ENCODE results near the gene GOLT1B. TPM values are rescaled to one million over a fixed set of nuclear protein-coding genes. Genes with fewer than 3 reads are reported as not detected.
A peak's percentile ranks its signal among the peaks of the same experiment; 100 is the strongest.

The GOLT1B gene
- total RNA-seq, 1 experiment from 2014 or later: 53.9 TPM

- H3K79me2 ChIP-seq (ENCODE audit: low read length): no peaks in the 10 kb centered on the region
- no peak overlapping the region for H3K9ac ChIP-seq (ENCODE audit: low read length)
- no peak overlapping the region for H3K27ac ChIP-seq (ENCODE audit: low read length)
- H3K9me2 ChIP-seq (replicated peaks; ENCODE audit: insufficient read depth, low read length): no peaks in the 10 kb centered on the region
- H4K20me1 ChIP-seq (ENCODE audit: insufficient read depth, low read depth, low read length): no peaks in the 10 kb centered on the region
- no peak overlapping the region for H3K4me3 ChIP-seq (ENCODE audit: low read length)
- H3K4me1 ChIP-seq (ENCODE audit: low read length): no peaks in the 10 kb centered on the region; the same call in 1 of the 2 replicates
- no peaks in the 10 kb centered on the region for H3K27me3 ChIP-seq (ENCODE audit: low read length)
- H2AFZ ChIP-seq (ENCODE audit: low read length): no peak overlapping the region
- no peak for DNase-seq
- no peaks in the 10 kb centered on the region for H3K9me3 ChIP-seq (ENCODE audit: low read length)
- H3K4me2 ChIP-seq (ENCODE audit: low read depth, low read length, poor library complexity, severe bottlenecking): no peak overlapping the region
- H3K36me3 ChIP-seq (ENCODE audit: insufficient read depth, low read length): peaks cover 62% of the 10 kb centered on the region
Measured at GRCh38 chr12:21475552-21475951, 26.0 kb upstream of the GOLT1B start.

GRCh38 chr12:21476949-21477348 lies 24.6 kb upstream of the GOLT1B start:
- H3K79me2 ChIP-seq (ENCODE audit: low read length): no peaks in the 10 kb centered on the region
- H3K4me3 ChIP-seq (ENCODE audit: low read length): no peak overlapping the region
- H3K9me2 ChIP-seq (replicated peaks; ENCODE audit: insufficient read depth, low read length): no peaks in the 10 kb centered on the region
- H3K27me3 ChIP-seq (ENCODE audit: low read length): no peaks in the 10 kb centered on the region
- peaks cover 58% of the 10 kb centered on the region for H3K36me3 ChIP-seq (ENCODE audit: insufficient read depth, low read length)
- H3K4me1 ChIP-seq (ENCODE audit: low read length): no peaks in the 10 kb centered on the region; the same call in 1 of the 2 replicates
- DNase-seq: no peak
- H3K27ac ChIP-seq (ENCODE audit: low read length): no peak overlapping the region
- H4K20me1 ChIP-seq (ENCODE audit: insufficient read depth, low read depth, low read length): no peaks in the 10 kb centered on the region
- no peak overlapping the region for H3K4me2 ChIP-seq (ENCODE audit: low read depth, low read length, poor library complexity, severe bottlenecking)
- H2AFZ ChIP-seq (ENCODE audit: low read length): no peak overlapping the region
- no peaks in the 10 kb centered on the region for H3K9me3 ChIP-seq (ENCODE audit: low read length)
- H3K9ac ChIP-seq (ENCODE audit: low read length): no peak overlapping the region

GRCh38 chr12:21478756-21479455 lies 22.7 kb upstream of the GOLT1B start:
- no peaks in the 10 kb centered on the region for H4K20me1 ChIP-seq (ENCODE audit: insufficient read depth, low read depth, low read length)
- no peak for DNase-seq
- H2AFZ ChIP-seq (ENCODE audit: low read length): no peak overlapping the region
- no peak overlapping the region for H3K27ac ChIP-seq (ENCODE audit: low read length)
- H3K4me1 ChIP-seq (ENCODE audit: low read length): no peaks in the 10 kb centered on the region; the same call in 1 of the 2 replicates
- no peaks in the 10 kb centered on the region for H3K79me2 ChIP-seq (ENCODE audit: low read length)
- H3K9me2 ChIP-seq (replicated peaks; ENCODE audit: insufficient read depth, low read length): no peaks in the 10 kb centered on the region
- H3K4me2 ChIP-seq (ENCODE audit: low read depth, low read length, poor library complexity, severe bottlenecking): no peak overlapping the region
- H3K27me3 ChIP-seq (ENCODE audit: low read length): no peaks in the 10 kb centered on the region
- H3K4me3 ChIP-seq (ENCODE audit: low read length): no peak overlapping the region
- peaks cover 53% of the 10 kb centered on the region for H3K36me3 ChIP-seq (ENCODE audit: insufficient read depth, low read length)
- no peaks in the 10 kb centered on the region for H3K9me3 ChIP-seq (ENCODE audit: low read length)
- no peak overlapping the region for H3K9ac ChIP-seq (ENCODE audit: low read length)

DNA sequence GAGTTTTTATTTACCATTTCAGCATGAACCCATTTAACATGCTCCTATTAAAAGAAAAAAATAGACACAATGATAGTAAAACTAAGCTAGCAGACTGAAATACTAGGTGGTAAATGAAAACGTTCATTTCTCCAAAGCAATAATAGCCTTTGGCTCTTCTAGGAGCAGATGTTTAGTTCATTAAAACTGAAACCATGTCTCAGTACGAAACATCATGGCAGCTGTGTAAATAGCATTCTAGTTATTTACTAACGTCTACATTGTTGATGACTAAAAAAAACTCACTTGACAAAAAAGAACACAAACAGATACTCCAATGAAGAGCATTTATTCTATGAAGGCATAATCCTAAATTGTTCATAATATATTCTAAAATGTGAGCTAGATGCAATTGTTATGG lies 18.1 kb upstream of the GOLT1B start:
- H3K27ac ChIP-seq (ENCODE audit: low read length): no peak overlapping the region
- H3K27me3 ChIP-seq (ENCODE audit: low read length): no peaks in the 10 kb centered on the region
- no peak overlapping the region for H3K4me2 ChIP-seq (ENCODE audit: low read depth, low read length, poor library complexity, severe bottlenecking)
- no peaks in the 10 kb centered on the region for H3K9me2 ChIP-seq (replicated peaks; ENCODE audit: insufficient read depth, low read length)
- H4K20me1 ChIP-seq (ENCODE audit: insufficient read depth, low read depth, low read length): no peaks in the 10 kb centered on the region
- H3K4me1 ChIP-seq (ENCODE audit: low read length): no peaks in the 10 kb centered on the region
- H3K9me3 ChIP-seq (ENCODE audit: low read length): no peaks in the 10 kb centered on the region
- peaks cover 34% of the 10 kb centered on the region for H3K36me3 ChIP-seq (ENCODE audit: insufficient read depth, low read length)
- H3K9ac ChIP-seq (ENCODE audit: low read length): no peak overlapping the region
- H3K79me2 ChIP-seq (ENCODE audit: low read length): 0 out of 2 replicates have a peak, but pooled peaks cover 3% of the 10 kb centered on the region
- no peak overlapping the region for H2AFZ ChIP-seq (ENCODE audit: low read length)
- DNase-seq: no peak
- no peak overlapping the region for H3K4me3 ChIP-seq (ENCODE audit: low read length)

GRCh38 chr12:21485998-21486397 lies 15.6 kb upstream of the GOLT1B start:
- H3K9me3 ChIP-seq (ENCODE audit: low read length): no peaks in the 10 kb centered on the region

GRCh38 chr12:21499765-21500164 lies 1.8 kb upstream of the GOLT1B start:
- no peak for DNase-seq
- no peaks in the 10 kb centered on the region for H3K27me3 ChIP-seq (ENCODE audit: low read length)
- H4K20me1 ChIP-seq (ENCODE audit: insufficient read depth, low read depth, low read length): no peaks in the 10 kb centered on the region
- peak overlapping the region; percentile 74 for H3K9ac ChIP-seq (ENCODE audit: low read length)
- peak overlapping the region; percentile 85 for H3K4me2 ChIP-seq (ENCODE audit: low read depth, low read length, poor library complexity, severe bottlenecking)
- H3K79me2 ChIP-seq (ENCODE audit: low read length): peaks cover 82% of the 10 kb centered on the region
- no peaks in the 10 kb centered on the region for H3K9me3 ChIP-seq (ENCODE audit: low read length)
- H3K4me1 ChIP-seq (ENCODE audit: low read length): peaks cover 36% of the 10 kb centered on the region
- H2AFZ ChIP-seq (ENCODE audit: low read length): no peak overlapping the region
- no peak overlapping the region for H3K27ac ChIP-seq (ENCODE audit: low read length)
- H3K36me3 ChIP-seq (ENCODE audit: insufficient read depth, low read length): peaks cover 39% of the 10 kb centered on the region
- H3K4me3 ChIP-seq (ENCODE audit: low read length): peak overlapping the region; percentile 95
- no peaks in the 10 kb centered on the region for H3K9me2 ChIP-seq (replicated peaks; ENCODE audit: insufficient read depth, low read length)

More at GRCh38 chr12:21485998-21486397, 15.6 kb upstream of the GOLT1B start:
- no peaks in the 10 kb centered on the region for H3K27me3 ChIP-seq (ENCODE audit: low read length)
- no peak overlapping the region for H3K4me3 ChIP-seq (ENCODE audit: low read length)
- no peak overlapping the region for H2AFZ ChIP-seq (ENCODE audit: low read length)
- H3K36me3 ChIP-seq (ENCODE audit: insufficient read depth, low read length): peaks cover 32% of the 10 kb centered on the region
- no peak overlapping the region for H3K4me2 ChIP-seq (ENCODE audit: low read depth, low read length, poor library complexity, severe bottlenecking)
- H3K79me2 ChIP-seq (ENCODE audit: low read length): 0 out of 2 replicates have a peak, but pooled peaks cover 3% of the 10 kb centered on the region
- H3K4me1 ChIP-seq (ENCODE audit: low read length): no peaks in the 10 kb centered on the region
- DNase-seq: no peak
- H3K27ac ChIP-seq (ENCODE audit: low read length): no peak overlapping the region
- H3K9me2 ChIP-seq (replicated peaks; ENCODE audit: insufficient read depth, low read length): no peaks in the 10 kb centered on the region
- H3K9ac ChIP-seq (ENCODE audit: low read length): no peak overlapping the region
- H4K20me1 ChIP-seq (ENCODE audit: insufficient read depth, low read depth, low read length): no peaks in the 10 kb centered on the region

GRCh38 chr12:21500786-21501257 lies 767 bp upstream of the GOLT1B start:
- peak; percentile 75 for DNase-seq
- Histone ChIP-seq H3K27me3 (ENCODE audit: low read length) (no peaks in the 10 kb centered on the region), H3K4me3 (ENCODE audit: low read length) (peak overlapping the region; percentile 95), H3K79me2 (ENCODE audit: low read length) (peaks cover 90% of the 10 kb centered on the region), H3K4me2 (ENCODE audit: low read depth, low read length, poor library complexity, severe bottlenecking) (peak overlapping the region; percentile 85), H4K20me1 (ENCODE audit: insufficient read depth, low read depth, low read length) (no peaks in the 10 kb centered on the region), H2AFZ (ENCODE audit: low read length) (peak overlapping the region; percentile 52; the same call in 1 of the 2 replicates), H3K36me3 (ENCODE audit: insufficient read depth, low read length) (peaks cover 35% of the 10 kb centered on the region), H3K9me3 (ENCODE audit: low read length) (no peaks in the 10 kb centered on the region), H3K9ac (ENCODE audit: low read length) (peak overlapping the region; percentile 74), H3K4me1 (ENCODE audit: low read length) (peaks cover 46% of the 10 kb centered on the region), H3K9me2 (replicated peaks; ENCODE audit: insufficient read depth, low read length) (no peaks in the 10 kb centered on the region), H3K27ac (ENCODE audit: low read length) (peak overlapping the region; percentile 75)

- Histone ChIP-seq H3K4me3 (ENCODE audit: low read length) (peak overlapping the region; percentile 95), H3K79me2 (ENCODE audit: low read length) (peaks cover 91% of the 10 kb centered on the region), H2AFZ (ENCODE audit: low read length) (0 out of 2 replicates have a peak overlapping the region, but pooled peaks have one; percentile 44), H3K9me2 (replicated peaks; ENCODE audit: insufficient read depth, low read length) (no peaks in the 10 kb centered on the region), H3K36me3 (ENCODE audit: insufficient read depth, low read length) (peaks cover 23% of the 10 kb centered on the region), H3K4me1 (ENCODE audit: low read length) (peaks cover 46% of the 10 kb centered on the region), H3K27me3 (ENCODE audit: low read length) (no peaks in the 10 kb centered on the region), H3K4me2 (ENCODE audit: low read depth, low read length, poor library complexity, severe bottlenecking) (peak overlapping the region; percentile 91), H3K9ac (ENCODE audit: low read length) (peak overlapping the region; percentile 95), H3K9me3 (ENCODE audit: low read length) (no peaks in the 10 kb centered on the region), H4K20me1 (ENCODE audit: insufficient read depth, low read depth, low read length) (no peaks in the 10 kb centered on the region), H3K27ac (ENCODE audit: low read length) (peak overlapping the region; percentile 10)
- DNase-seq: peak; percentile 58
Measured at GRCh38 chr12:21502164-21502496, 541 bp downstream of the GOLT1B start.

Measured in Karpas-422 (cell line).